ENCODE results near the gene EVA1A. TPM values are rescaled to one million over a fixed set of nuclear protein-coding genes. Genes with fewer than 3 reads are reported as not detected.

Gene EVA1A
- total RNA-seq, 1 donor from 2014 or later, result 112 TPM

DNA sequence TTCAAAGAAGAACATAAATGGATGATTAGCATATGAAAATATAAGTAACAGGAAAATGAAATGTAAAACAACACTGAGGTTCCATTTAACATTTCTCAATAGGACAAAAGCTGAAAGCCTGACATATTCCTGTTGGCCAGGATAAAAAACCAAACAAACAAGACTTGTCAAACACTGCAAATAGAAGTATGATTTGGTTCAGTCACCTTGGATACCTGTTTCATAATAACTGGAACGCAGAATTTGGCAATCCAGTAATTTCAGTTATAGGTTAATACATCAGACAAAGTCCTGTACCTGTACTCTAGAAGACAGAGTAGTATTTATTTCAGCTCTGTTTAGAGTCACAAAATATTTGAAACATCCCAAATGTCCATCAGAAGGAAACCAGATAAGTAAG, 16.5 kb upstream of the EVA1A start:
- TF ChIP-seq, protein P1, sequence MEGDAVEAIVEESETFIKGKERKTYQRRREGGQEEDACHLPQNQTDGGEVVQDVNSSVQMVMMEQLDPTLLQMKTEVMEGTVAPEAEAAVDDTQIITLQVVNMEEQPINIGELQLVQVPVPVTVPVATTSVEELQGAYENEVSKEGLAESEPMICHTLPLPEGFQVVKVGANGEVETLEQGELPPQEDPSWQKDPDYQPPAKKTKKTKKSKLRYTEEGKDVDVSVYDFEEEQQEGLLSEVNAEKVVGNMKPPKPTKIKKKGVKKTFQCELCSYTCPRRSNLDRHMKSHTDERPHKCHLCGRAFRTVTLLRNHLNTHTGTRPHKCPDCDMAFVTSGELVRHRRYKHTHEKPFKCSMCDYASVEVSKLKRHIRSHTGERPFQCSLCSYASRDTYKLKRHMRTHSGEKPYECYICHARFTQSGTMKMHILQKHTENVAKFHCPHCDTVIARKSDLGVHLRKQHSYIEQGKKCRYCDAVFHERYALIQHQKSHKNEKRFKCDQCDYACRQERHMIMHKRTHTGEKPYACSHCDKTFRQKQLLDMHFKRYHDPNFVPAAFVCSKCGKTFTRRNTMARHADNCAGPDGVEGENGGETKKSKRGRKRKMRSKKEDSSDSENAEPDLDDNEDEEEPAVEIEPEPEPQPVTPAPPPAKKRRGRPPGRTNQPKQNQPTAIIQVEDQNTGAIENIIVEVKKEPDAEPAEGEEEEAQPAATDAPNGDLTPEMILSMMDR (IDR thresholded peaks at IDR 0.05; ENCODE audit: insufficient read depth, low read length, poor library complexity, severe bottlenecking), result no peak
- H3K4me3 ChIP-seq (ENCODE audit: low read depth, low read length), result no peak overlapping the region
- no peaks in the 10 kb centered on the region for H3K36me3 ChIP-seq (ENCODE audit: control insufficient read depth, insufficient read depth, low read length)
- no peak for DNase-seq (ENCODE audit: low read depth)
- no peaks in the 10 kb centered on the region for H3K27me3 ChIP-seq (ENCODE audit: control insufficient read depth, insufficient read depth, low read length)

DNA sequence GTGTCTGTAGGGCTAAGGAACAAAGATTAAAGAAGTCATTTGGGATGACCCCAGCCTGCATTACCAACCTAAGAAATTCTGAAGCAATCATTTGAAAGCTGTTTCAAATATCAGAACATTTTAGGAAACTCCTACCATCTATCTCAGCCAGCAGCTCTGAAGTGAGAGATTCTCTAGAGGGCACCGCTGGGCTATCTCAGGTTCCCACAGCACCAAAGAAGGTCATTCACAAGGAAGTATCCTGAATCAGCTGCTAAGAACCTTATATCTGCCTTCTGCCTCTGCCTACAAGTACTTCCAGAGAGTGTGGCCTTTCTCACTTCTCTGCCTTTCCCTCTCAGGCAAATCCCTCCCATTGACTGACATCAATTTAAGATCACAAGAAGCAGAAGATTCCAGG, 13.4 kb upstream of the EVA1A start:
- no peaks in the 10 kb centered on the region for H3K27me3 ChIP-seq (ENCODE audit: control insufficient read depth, insufficient read depth, low read length)
- no peaks in the 10 kb centered on the region for H3K36me3 ChIP-seq (ENCODE audit: control insufficient read depth, insufficient read depth, low read length)
- TF ChIP-seq, protein P1 (IDR thresholded peaks at IDR 0.05; ENCODE audit: insufficient read depth, low read length, poor library complexity, severe bottlenecking), result no peak
- no peak for DNase-seq (ENCODE audit: low read depth)
- no peak overlapping the region for H3K4me3 ChIP-seq (ENCODE audit: low read depth, low read length)

DNA sequence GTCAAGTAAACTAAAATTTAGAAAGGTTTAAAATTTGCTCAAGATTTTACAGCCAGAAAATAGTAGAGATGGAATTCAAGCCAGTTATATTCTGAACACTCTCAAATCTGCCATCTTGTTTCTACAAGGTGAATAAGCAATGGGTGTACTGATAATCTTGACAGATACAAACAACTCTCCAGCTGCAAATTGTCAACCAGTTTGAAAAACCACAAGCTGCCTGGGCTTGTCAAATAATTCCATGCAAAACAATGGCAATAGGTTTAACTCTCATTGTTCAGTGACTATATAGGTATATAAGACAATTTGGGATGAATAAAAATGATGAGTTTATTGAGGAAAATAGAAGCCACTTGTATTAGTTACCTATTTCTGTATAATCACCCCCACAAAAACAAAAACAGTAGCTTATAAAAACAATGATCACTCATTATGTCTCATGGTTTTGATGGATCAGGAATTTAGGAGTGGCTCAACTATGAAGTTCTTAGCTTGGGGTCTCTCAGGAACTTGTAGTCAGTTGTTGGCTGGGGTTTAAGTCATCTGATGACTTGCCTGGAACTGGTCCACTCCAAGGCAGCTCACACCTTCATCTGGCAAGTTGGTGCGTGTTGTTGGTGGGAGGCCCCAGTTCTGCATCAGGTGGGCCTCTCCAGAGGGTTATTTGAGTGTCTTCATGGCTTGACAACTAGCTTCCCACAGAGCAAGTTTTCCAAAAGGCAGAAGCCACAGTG, 12.6 kb upstream of the EVA1A start:
- DNase-seq (ENCODE audit: low read depth), result no peak

DNA sequence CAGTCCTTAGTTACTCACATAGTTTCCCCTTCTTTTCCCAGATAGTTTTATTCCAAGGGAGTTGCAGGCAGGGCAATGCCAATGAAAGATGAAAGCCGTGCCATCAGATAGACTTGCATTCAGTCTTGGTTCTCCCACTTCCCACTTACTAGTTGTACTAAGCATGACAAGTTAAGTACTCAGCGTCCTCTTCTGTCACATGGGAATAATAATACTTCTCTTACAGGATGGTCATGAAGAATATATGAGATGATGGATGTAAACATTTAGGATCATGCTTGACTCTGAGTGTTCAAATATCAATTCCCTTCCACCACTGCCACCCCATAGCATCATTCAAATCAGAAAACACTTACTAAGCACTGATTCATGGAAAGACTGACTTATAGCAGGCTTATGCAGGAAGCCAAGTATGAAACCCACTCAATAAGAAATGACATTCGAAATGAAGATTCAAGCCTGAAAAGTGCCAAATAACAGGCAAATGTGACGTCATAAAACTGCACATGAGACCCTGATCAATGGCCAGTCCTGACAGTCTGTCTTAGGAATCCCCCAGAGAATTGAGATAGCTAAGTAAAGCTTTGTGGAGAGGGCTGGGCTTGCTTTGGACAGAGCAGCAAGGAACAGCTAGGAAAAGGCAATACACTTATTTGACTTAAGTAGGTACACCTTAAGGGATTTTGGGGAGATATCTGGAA, 11.1 kb upstream of the EVA1A start:
- Histone ChIP-seq H3K36me3 (ENCODE audit: control insufficient read depth, insufficient read depth, low read length) (no peaks in the 10 kb centered on the region), H3K4me3 (ENCODE audit: low read depth, low read length) (no peak overlapping the region), H3K27me3 (ENCODE audit: control insufficient read depth, insufficient read depth, low read length) (no peaks in the 10 kb centered on the region)
- TF ChIP-seq, protein P1 (IDR thresholded peaks at IDR 0.05; ENCODE audit: insufficient read depth, low read length, poor library complexity, severe bottlenecking), result no peak
- DNase-seq (ENCODE audit: low read depth), result no peak

More for the DNA sequence above, 12.6 kb upstream of the EVA1A start:
- H3K4me3 ChIP-seq (ENCODE audit: low read depth, low read length), result no peak overlapping the region
- TF ChIP-seq, protein P1 (IDR thresholded peaks at IDR 0.05; ENCODE audit: insufficient read depth, low read length, poor library complexity, severe bottlenecking), result no peak
- no peaks in the 10 kb centered on the region for H3K27me3 ChIP-seq (ENCODE audit: control insufficient read depth, insufficient read depth, low read length)
- no peaks in the 10 kb centered on the region for H3K36me3 ChIP-seq (ENCODE audit: control insufficient read depth, insufficient read depth, low read length)

DNA sequence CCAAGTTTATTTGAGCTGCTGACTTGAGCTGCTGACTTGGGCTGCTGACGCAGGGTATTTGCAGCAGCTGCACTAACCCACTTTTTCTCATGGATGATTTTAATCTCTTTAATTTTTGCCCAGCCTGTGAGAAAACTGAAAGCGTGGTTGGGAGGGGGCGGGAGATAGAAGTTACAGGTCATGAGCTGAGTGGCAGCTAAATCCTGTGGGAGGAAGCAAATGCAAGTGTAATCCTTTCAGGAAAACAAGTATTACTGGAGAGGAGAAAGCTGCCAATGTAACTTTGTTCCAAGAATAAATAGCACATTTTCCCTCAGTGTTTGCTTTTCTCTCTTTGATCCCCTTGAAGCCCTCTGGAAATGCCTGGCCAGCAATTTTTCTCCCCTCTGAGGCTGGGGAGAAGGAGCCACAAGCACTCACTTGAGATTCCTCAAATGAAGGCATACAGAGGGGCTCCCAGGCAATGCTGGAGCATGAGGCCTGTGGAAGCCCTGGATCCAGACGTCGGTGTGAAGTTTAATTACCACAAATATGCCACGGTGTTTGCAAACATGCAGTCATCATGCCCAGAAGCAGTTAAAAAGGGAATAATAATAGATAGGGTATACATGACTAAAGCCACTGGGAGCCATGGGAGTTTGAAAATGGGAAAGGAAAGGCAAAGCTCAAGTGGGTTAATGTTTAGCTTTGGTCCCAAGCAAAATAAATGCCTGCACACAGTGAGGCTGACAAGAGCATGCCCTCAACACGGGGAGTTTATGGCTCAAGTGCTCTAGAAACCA, 10.4 kb upstream of the EVA1A start:
- TF ChIP-seq, protein P1 (IDR thresholded peaks at IDR 0.05; ENCODE audit: insufficient read depth, low read length, poor library complexity, severe bottlenecking), result no peak
- DNase-seq (ENCODE audit: low read depth), result peak; percentile 90
- no peaks in the 10 kb centered on the region for H3K36me3 ChIP-seq (ENCODE audit: control insufficient read depth, insufficient read depth, low read length)
- no peak overlapping the region for H3K4me3 ChIP-seq (ENCODE audit: low read depth, low read length)
- H3K27me3 ChIP-seq (ENCODE audit: control insufficient read depth, insufficient read depth, low read length), result no peaks in the 10 kb centered on the region
